Left colon (tissue), 2 donors: ENCODE measurements around the gene NRXN3. TPM values are rescaled to one million over a fixed set of nuclear protein-coding genes. Genes with fewer than 3 reads are reported as not detected.

ENCODE experiments used
- ATAC-seq: fragments of 200-7000 bp; cut with Tn5 transposase; one replicate; pipeline ENCODE4 v1.9.1; 2020; ENCODE audit warnings: mild to moderate bottlenecking, moderate library complexity
- DNase-seq, 2 donors: peaks; one replicate each; pipeline ENCODE4 v3.0.0-alpha.2; 2020
- intact Hi-C, 2 donors: fragments of 100-400 bp; cut with DNase I in 1 of 2; cut with micrococcal nuclease in 1 of 2; formaldehyde crosslinking; loops; one replicate each; pipeline versions ENCODE4 v1.11.2 to v1.14.0; 2022; cut with DNase I, micrococcal nuclease
- total RNA-seq, 2 donors: library from RNA; stranded (reverse); fragmentation: NEBNext Ultra II Directional; extraction: Animal tissue kit (Norgen Biotek cat#: 25700); gene quantifications; one replicate each; pipeline ENCODE4 v1.2.1, GENCODE V29; 2021
- donor health status: DM: no; HTN: no; CAD: no.
- donor health status: DM: yes; HTN: yes; CAD: no.

Gene NRXN3
- total RNA-seq, 2 donors from 2014 or later: 1.8 to 5.6 TPM

DNA sequence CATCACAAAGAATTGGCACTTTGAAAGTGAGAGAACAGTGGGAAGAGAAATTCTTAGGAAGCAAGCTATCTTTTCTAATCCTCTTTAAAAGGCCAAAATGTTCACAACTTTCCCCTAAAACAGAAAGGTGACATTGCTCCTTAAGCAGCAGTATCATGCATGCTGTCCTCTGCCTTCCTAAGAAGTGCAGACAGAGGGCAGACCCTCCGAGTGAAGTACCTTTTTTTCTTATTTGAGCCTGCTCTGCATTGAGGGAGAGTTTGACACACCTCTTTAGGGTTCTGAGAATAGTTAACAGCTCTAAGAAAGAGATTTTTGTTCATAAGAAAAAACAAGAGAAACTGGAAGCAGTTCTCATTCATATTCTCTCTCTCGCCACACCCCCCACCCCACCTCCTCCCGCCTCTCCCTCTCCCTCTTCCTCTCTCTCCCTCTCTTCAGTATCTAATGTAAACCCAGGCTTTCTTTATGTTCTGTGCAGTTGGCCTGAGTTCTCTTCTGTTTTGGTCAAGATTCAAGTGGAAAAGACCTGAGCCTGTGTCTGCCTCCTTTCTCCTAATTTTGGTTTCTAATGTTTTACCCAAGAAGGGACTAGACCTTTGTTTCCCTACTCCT lies 1332.1 kb downstream of the NRXN3 start:
- DNase-seq (no peak), ATAC-seq (no peak)
- intact Hi-C loops: no loop called here

DNA sequence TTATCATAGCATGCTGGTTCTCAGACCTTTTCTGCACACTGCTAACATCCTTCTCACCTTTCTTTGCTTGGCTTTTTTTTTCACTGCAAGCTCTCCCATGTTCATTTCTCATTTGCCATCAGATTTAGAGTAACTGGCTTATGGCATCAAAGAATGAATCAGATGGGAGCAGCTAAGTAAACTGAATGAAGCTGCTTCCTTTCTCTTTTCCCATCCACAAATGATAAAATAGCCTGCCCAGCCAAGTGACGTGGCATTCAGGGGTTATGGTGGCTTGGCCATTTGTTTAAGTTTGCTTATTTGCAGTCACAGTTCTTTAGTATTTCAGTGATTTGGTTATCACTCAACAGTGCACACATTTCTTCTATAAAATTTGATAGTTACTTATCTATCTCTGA lies 1332.6 kb downstream of the NRXN3 start:
- intact Hi-C loops: no loop called here
- no peak for DNase-seq
- no peak for ATAC-seq

DNA sequence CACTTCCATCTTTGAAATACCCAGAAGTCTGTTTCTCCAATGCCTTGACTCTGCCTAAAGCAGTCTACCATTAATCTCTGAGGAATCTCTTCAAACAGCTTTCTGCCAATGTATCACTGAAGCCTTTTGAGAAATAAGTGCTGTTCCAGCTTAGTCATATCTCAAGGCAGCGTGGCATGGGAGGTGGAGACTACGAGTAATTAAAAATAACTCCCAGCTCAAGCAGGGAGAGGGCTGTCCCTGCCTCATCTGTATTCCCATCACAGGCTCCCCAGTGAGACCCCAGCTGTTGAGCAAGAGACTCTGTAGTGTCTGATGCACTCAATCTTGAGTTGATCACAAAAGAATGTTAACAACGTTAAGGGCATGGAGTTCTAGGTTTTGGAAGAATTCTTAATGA lies 1340.5 kb downstream of the NRXN3 start:
- intact Hi-C loops: no loop called here
- ATAC-seq: no peak

DNA sequence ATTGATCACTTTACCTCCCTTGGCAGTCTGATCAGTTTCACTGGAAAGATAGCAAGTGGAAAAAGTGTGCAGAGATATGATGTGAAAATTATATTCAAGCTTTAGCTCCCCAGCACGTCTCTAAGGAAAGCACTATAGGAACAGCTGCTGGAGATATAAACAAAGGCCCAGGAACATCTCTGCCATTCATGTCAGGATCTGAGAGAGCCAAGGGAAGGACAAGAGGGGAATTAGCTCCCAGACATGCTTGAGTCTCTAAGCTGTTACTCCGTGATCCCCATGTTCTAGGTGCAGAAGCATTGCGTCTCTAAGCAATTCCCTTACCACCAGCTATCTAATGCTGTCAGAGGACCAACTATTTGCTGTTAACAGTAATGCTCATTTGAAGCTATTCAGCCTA lies 1341.0 kb downstream of the NRXN3 start:
- no peak for ATAC-seq
- intact Hi-C loops: no loop called here
- no peak for DNase-seq

More for the DNA sequence above, 1340.5 kb downstream of the NRXN3 start:
- no peak for DNase-seq

DNA sequence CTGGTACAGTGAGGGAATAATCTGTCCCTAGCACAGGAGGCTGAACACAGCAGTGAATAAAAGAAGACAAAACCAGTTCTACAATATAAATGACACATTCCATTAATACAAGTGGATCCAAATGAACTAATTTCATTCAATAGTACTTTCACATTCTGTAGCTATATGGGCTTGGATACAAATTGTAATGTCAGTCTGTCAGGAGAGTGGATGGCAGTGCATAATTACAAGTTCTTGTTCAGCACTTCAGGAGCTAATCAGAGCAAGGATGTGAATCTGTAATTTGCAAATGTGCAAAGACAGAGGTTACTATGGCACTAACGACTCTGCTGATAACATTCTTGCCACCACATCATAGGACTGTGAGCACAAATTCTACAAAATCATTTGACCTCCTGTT lies 1343.3 kb downstream of the NRXN3 start:
- ATAC-seq (no peak), DNase-seq (no peak)
- intact Hi-C loops: no loop called here

DNA sequence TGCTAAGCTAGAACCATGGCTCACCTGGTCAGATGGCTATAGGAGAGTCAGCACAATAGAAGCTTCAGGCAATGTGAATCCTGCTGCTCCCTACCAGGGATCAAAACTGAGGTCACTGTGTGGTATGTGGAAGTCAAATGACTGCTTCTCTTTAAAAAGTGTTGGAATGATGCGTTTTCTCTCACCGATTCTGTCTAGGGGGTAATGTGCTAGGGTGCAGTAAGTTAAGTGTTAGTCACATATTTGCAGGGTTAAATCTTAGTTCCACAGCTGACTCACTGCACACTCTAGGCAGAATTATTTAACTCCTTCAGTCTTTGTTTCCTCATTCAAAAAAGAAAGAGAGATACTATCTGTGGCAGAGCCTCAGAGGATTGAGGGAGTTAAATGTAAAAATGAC lies 1344.5 kb downstream of the NRXN3 start:
- ATAC-seq (no peak), DNase-seq (no peak)
- intact Hi-C loops: no loop called here

DNA sequence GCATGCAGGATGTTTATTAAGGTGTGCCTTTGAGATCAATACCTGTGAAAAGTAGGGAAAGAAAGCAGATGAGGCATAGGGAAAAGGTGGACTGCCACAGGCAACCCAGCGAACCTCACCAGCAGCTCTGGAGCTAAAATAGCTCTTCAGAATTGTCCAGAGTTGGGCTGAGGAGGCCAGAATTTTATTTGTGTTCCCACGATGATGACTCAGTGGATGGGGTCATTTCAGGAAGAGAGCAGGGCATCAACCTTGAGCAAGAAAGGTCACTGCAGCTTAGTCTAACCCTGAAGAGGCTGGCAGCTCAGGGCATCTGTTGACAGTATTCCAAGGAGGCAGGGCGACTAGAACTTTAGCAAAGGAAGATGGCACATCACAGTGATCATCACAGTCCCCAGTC lies 1345.0 kb downstream of the NRXN3 start:
- DNase-seq (no peak), ATAC-seq (no peak)
- intact Hi-C loops: no loop called here

DNA sequence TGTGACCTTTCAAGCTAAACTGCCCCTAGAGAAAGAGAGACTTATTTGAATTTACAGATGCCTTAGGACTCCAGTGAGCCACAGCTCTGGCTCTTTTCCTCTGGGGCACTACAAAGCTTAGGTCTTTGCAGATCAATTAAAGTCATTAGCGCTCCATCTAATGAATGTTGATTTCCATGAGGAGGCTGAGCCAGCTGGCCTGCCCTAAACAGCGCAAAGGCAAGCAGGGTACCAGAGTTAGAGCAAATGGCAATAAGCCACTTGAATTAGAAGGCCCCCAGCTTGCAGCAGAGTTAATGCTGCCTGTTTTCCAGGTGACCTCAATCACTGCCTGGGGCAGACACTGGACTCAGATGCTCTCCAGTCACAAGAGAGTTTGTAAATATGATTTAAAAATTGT lies 1345.8 kb downstream of the NRXN3 start:
- ATAC-seq: no peak
- intact Hi-C loops: no loop called here
- no peak for DNase-seq

DNA sequence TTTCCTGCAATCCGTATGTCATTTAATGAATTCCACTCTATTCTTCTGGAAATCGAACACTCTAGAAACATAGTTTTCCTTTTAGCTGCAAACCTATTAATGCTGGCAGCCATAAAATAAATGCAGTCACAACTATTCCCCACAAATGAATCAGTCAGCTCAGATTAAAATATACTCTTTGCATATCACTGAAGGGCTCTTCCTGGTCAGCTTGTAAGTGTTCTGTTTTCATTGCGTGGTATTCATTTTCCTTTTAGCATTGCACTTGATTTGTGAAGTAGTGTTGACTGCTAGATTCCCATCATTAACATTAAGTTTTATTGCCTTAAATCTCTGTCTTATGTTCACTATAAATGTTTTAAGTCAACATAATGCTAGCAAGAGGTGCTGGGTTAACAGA lies 1355.2 kb downstream of the NRXN3 start:
- ATAC-seq: no peak
- DNase-seq: no peak
- intact Hi-C loops: no loop called here

DNA sequence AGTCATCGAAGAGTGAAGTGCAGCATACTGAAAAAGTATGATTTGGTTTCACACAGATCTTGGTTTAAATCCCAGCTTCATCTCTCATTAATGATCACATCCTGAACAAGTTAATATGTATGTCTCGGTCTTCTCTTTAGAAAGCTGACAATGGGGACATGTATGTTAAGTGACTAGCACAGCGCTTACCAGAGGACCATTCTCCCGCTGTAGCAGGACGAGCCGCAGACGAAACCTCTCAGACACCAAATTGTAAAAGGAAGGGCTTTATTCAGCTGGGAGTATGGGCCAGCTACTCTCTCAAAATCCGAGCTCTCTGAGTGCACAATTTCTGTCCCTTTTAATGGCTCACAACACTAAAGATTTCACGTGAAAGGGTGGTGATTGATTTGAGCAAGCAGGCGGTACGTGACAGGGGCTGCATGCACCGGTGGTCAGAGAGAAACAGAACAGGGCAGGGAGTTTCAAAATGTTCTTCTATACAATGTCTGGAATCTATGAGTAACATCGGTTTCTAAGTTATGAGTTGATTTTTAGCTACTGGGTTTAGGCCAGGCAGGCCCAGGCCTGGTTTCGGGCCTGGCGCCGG lies 1358.7 kb downstream of the NRXN3 start:
- no peak for DNase-seq
- intact Hi-C loops: no loop called here
- ATAC-seq: no peak

DNA sequence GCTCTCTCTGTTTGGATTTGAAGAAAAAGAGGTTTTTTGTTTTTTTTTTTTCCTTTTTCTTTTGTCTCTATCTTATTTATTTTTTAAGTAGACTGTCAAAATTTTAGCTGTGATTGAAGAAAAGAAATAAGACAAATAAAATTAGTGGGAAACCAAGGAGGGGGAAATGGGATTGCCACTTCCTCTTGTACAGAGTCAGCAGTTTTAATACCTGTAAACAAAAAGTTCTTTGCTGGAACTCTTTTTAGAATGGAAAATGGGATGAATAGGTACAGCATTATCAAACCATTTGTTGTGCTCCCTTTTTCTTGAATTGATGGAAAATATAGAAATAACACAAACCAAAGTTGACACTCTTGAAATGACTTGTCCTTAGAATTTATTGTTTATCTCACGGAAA lies 1360.4 kb downstream of the NRXN3 start:
- intact Hi-C loops: no loop called here
- ATAC-seq (no peak), DNase-seq (no peak)

DNA sequence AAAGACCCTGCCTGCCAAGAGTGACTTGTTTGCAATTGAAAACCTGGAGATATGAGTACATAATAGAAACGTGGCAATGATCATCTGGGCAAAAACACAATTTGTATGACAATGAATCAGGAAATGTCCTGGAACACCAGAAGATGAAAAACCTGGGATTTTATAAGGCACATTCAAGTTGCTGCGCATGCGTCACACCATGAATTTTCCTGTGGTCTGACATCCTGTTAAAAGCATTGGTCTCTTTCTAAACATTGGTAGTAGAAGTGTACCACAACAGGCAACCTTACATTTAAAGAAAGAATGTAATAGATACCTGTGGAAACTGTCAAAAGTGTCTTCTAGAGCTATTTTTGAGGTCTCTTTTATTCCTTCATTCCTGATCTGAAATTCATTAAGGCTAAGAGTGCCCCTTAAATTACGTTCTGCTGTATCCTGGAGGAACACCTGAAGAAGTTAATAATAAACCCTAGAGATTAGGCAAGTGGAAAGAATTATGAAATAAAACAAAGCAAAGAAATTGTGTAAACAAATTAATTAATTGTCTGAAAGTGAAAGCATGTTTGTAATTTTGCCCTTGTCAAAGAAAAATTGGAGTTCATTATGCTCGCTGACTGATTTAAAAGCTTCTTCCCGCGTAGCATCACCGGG lies 1364.7 kb downstream of the NRXN3 start:
- ATAC-seq: no peak

DNA sequence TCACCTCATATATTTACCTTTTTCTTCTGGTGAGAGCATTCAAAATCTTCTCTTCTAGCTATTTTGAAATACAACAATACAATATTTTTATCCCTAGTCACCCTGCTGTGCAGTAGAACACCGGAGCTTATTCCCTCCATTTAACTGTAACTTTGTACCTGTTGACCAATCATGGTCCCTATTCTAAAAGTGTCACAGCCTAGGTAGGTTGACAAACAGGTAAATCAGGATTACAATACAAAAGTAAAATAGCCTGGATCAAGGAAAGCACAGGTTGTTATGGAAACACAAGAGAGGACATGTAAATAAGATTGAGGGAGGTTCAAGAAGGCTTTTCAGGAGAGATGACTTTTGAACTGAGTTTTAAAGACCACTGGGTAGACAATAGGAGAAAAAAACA lies 1370.2 kb downstream of the NRXN3 start:
- intact Hi-C loops: no loop called here
- DNase-seq (no peak), ATAC-seq (no peak)

More for the DNA sequence above, 1364.7 kb downstream of the NRXN3 start:
- intact Hi-C loops: no loop called here
- DNase-seq: no peak

DNA sequence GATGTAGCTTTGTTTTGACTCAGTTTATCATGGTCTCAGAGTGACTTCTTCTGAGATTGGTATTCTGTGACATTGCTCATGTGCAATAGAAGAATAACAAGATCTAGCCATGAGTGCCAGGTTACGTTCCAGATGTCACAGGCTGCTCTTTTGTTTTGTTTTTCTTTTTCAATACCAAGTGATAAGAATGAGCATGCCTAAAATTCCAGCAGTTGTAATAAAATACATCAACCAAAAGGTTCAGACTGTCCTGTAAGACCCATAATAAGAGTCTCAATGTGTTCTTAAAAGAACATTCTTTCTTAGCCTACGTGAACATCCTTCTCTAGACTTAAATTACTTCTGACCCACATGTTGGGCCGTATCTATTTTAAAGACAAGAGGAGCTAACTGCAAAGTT lies 1371.9 kb downstream of the NRXN3 start:
- intact Hi-C loops: no loop called here
- ATAC-seq: no peak
- DNase-seq: no peak

DNA sequence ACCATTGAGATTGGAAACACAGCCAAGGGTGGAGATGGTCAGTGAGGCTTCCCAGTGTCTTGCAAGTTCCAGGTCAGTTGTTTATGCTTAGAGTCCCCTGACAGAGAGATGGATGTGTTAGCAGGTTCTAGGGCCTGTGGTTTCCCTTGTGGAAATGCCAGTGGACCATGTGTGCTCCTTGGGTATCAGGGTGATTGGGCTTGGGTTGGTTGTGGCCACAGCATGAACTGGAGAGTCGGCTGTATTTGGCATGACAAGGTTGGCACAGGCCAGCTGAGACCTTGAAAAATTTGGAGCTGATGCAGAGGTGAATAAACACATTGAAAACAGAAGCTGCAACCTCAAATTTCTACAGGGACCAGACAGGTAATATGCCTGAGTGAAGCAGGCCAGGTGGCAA lies 1373.2 kb downstream of the NRXN3 start:
- intact Hi-C loops: no loop called here
- no peak for DNase-seq

DNA sequence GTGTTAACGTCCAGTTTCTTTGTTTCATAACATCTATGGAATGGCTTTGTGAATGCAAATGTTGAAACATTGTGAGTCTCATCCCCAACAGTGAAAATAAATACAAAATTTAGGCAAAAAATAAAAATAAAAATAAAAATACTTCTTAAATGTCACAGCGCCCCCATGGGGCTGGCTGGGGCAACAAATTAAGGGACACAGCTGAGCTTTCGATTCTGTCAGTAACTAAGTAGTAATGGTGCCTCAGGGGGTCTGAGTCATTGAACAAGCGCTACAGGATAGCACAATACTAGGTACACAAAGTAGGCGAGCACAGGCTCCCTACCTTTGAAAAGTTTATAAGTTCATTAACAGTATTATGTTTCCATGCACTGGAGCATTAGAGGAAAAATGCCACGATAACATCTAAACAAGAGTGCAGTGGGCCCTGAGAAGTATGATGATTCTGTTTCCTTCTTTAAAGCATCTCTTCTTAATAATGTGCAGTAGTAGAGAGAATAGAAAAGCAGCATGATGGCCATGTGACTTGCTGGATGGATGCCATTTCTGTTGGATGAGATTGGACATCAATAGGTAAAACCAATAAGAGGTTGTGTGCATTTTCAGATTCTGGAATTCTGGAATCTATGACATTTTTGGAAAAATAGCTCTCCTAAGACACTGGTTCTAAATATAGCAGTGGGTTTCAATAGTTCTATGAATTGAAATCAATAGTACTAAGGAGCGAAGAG lies 1374.0 kb downstream of the NRXN3 start:
- intact Hi-C loops: no loop called here
- DNase-seq: no peak
- no peak for ATAC-seq

More for the DNA sequence above, 1373.2 kb downstream of the NRXN3 start:
- no peak for ATAC-seq

DNA sequence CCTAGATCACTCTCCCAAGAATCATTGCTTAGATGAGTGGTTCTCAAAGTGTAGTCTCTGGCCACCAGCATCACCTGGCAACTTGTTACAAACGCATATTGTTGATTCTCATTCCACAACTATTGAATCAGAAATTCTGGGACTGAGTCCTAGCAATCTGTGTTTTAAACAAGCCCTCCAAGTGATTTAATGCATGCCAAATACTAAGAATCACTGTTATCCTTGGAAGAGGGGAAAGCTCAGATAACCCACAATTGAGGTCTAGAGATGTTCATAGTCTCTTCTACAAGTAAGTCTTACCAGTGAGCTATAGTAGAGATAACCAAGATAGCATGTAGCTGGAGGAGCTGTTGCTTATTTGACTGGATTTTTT lies 1374.5 kb downstream of the NRXN3 start:
- intact Hi-C loops: no loop called here
- DNase-seq (no peak), ATAC-seq (no peak)

DNA sequence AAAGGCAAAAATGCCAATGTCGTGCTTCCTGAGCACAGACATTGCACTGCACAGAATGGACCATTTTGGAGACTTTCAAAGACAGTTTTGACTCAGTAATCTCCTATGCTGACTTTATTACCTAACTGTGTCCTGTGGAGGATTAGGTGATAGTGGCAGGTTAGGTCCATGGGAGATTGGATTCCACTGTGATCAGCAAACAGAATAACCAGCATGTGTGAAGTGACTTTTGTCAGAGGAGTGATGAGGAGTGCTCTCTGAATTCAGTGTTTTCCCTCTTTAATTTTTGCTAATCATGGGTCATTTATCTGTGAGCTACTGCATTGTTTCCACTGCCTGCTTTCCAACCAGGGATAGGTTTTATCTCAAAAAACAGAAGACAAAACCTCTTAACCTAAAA lies 1378.7 kb downstream of the NRXN3 start:
- ATAC-seq: no peak
- intact Hi-C loops: no loop called here
- no peak for DNase-seq

DNA sequence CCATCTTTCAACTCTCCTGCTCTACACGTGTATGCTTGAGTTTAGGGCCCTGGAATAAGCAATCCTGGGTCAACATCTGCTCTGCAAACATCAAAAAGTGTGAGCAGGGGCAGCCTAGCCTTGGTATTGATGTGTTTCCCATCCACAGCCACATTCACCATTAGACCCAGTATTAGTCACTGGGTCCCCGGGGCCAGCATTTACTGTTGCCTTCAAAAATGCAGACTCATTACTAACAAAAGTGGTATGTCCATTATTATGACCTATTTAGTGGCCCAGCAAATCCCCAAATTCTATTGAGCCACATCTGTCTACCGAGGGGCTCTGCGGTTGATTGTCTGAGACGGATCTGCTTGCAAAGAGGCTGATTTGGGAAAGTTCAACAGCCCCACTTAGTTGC lies 1379.3 kb downstream of the NRXN3 start:
- no peak for DNase-seq
- intact Hi-C loops: no loop called here
- ATAC-seq: no peak

DNA sequence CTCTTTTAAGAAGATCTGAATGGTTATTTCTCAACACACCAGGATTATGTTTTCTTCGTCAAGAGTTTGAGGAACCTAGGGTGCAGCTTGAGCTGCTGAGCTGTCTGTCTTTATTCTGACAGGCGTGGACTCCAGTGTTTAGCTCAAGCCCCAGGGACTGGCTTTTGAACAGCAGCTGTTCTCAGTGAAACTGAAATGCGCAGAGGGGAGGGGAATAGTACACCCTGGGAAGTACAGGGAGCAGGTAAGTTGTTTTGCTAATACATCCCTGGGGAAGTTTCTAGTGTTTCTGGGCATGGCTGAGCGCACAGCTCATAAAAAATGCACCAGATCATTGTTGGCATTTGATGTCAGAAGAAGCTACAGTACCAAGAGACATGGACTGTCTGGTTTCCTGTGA lies 1381.3 kb downstream of the NRXN3 start:
- DNase-seq (no peak), ATAC-seq (no peak)
- intact Hi-C loops: no loop called here
